Endothelial cell of umbilical vein (primary cell): ENCODE results near the gene USP48. TPM values are rescaled to one million over a fixed set of nuclear protein-coding genes. Genes with fewer than 3 reads are reported as not detected.

Source experiments
- BruUV-seq: library from RNA; stranded (reverse); fragments of 400-500 nt; replicated peaks from 2 replicates; lab custom pipeline; 2021; lab: Mats Ljungman, UMichigan
- CTCF ChIA-PET: fragments of 300-600, 350-600 bp; sonication (Branson Sonifier 250); formaldehyde crosslinking; loops from one replicate; lab custom pipeline; 2021; ENCODE audit warnings: antibody characterized with exemption, inconsistent platforms; lab: Charles Lee
- POLR2A ChIA-PET: fragments of 300-600, 350-600 bp; sonication (Branson Sonifier 250); formaldehyde crosslinking; loops from one replicate; lab custom pipeline; 2021; ENCODE audit warnings: antibody characterized with exemption, inconsistent platforms; lab: Charles Lee
- DNase-seq: peaks from one replicate; pipeline ENCODE4 v3.0.0-alpha.2; 2011; ENCODE audit warnings: low read depth, low spot score
- FAIRE-seq: peaks from 2 replicates; lab custom pipeline; 2011; peaks lifted over from hg19 to GRCh38; lab: Jason Lieb, UNC
- H2AFZ ChIP-seq: 2 replicates; pipeline ENCODE4 v1.6.0; 2012; ENCODE audit warnings: low read depth, low read length, control low read depth, inconsistent platforms
- H3K27ac ChIP-seq: 2 replicates; pipeline ENCODE4 v1.5.1; 2011; ENCODE audit warnings: low read depth, mild to moderate bottlenecking, control low read depth, low read length, moderate library complexity; ENCODE audit not compliant: insufficient read depth
- H3K27me3 ChIP-seq, 2 experiments: 2 replicates each; pipeline versions ENCODE4 v1.6.0 to v1.6.1; 2011; ENCODE audit warnings: low read length in 2 of 2, mixed read lengths in 1 of 2; ENCODE audit not compliant: control insufficient read depth in 2 of 2, insufficient read depth in 2 of 2
- H3K36me3 ChIP-seq, 2 experiments: 2 replicates in 1 of 2; 3 replicates in 1 of 2; pipeline ENCODE4 v1.5.1; 2011; ENCODE audit warnings: low read length in 2 of 2, mild to moderate bottlenecking in 1 of 2, moderate library complexity in 1 of 2; ENCODE audit not compliant: control insufficient read depth in 2 of 2, insufficient read depth in 2 of 2; ENCODE audit errors: extremely low read depth in 1 of 2
- H3K4me1 ChIP-seq: 3 replicates; pipeline ENCODE4 v1.5.1; 2011; ENCODE audit warnings: mild to moderate bottlenecking, low read length; ENCODE audit not compliant: control insufficient read depth, insufficient read depth; ENCODE audit errors: extremely low read depth
- H3K4me2 ChIP-seq: 2 replicates; pipeline ENCODE4 v1.6.1; 2011; ENCODE audit warnings: low read length, control low read depth, mixed read lengths; ENCODE audit not compliant: insufficient read depth
- H3K4me3 ChIP-seq, 3 experiments: fragments of 200-600 bp in 1 of 3; sonication (generic), shearing (Covaris generic) in 1 of 3; replicated peaks in 1 of 3; 2 replicates each; pipeline ENCODE4 v1.5.1; 2011 to 2016; ENCODE audit warnings: control low read depth in 3 of 3, low read length in 3 of 3, mild to moderate bottlenecking in 2 of 3, inconsistent platforms in 1 of 3, low read depth in 1 of 3, moderate library complexity in 1 of 3; ENCODE audit not compliant: insufficient read depth in 1 of 3
- H3K79me2 ChIP-seq: 2 replicates; pipeline ENCODE4 v1.6.0; 2012; ENCODE audit warnings: low read length, inconsistent platforms; ENCODE audit not compliant: control insufficient read depth, insufficient read depth
- H3K9ac ChIP-seq: replicated peaks from 2 replicates; pipeline ENCODE3; 2011; ENCODE audit warnings: low read length, control low read depth; ENCODE audit not compliant: insufficient read depth; ENCODE audit errors: extremely low read depth
- H3K9me1 ChIP-seq: replicated peaks from 3 replicates; pipeline ENCODE4 v1.6.0; 2011; ENCODE audit warnings: mild to moderate bottlenecking, low read length; ENCODE audit not compliant: control insufficient read depth, insufficient read depth; ENCODE audit errors: extremely low read depth
- H3K9me3 ChIP-seq: replicated peaks from 2 replicates; pipeline ENCODE4 v1.5.1; 2012; ENCODE audit warnings: low read length, inconsistent platforms; ENCODE audit not compliant: control insufficient read depth, insufficient read depth
- H4K20me1 ChIP-seq: replicated peaks from 2 replicates; pipeline ENCODE3; 2011; ENCODE audit warnings: mild to moderate bottlenecking, low read length; ENCODE audit not compliant: control insufficient read depth, insufficient read depth; ENCODE audit errors: extremely low read depth
- EZH2 ChIP-seq: IDR thresholded peaks from 2 replicates; pipeline ENCODE4 v1.6.1; 2012; ENCODE audit warnings: borderline replicate concordance, low read depth, mild to moderate bottlenecking, moderate library complexity, low read length, inconsistent platforms; ENCODE audit not compliant: severe bottlenecking
- FOS ChIP-seq: IDR thresholded peaks from 2 replicates; pipeline ENCODE4 v1.6.1; 2011; ENCODE audit warnings: mild to moderate bottlenecking, low read length, moderate library complexity, borderline replicate concordance; ENCODE audit not compliant: insufficient read depth
- GATA2 ChIP-seq: IDR thresholded peaks from 2 replicates; pipeline ENCODE4 v1.7.0; 2011; ENCODE audit warnings: low read depth, mild to moderate bottlenecking, moderate library complexity, mixed read lengths, low read length; ENCODE audit not compliant: insufficient read length, insufficient read depth
- JUN ChIP-seq: IDR thresholded peaks from 2 replicates; pipeline ENCODE4 v1.6.1; 2011; ENCODE audit warnings: borderline replicate concordance, low read depth; ENCODE audit not compliant: insufficient read length, insufficient read depth
- MYC ChIP-seq: IDR thresholded peaks from one replicate; pipeline ENCODE4 v1.6.1; 2011; ENCODE audit warnings: mild to moderate bottlenecking, low read depth, low read length
- POLR2A ChIP-seq: IDR thresholded peaks from 2 replicates; pipeline ENCODE4 v1.6.1; 2012; ENCODE audit warnings: low read depth, mild to moderate bottlenecking, control low read depth, low read length
- POLR2AphosphoS5 ChIP-seq: IDR thresholded peaks from 2 replicates; pipeline ENCODE4 v1.6.1; 2012; ENCODE audit warnings: low read depth, mild to moderate bottlenecking, control low read depth, low read length, moderate library complexity; ENCODE audit not compliant: insufficient read depth
- dilution Hi-C: fragments of 300-500 bp; cut with MboI; formaldehyde crosslinking; loops from one replicate; pipeline ENCODE4 v1.15.0; 2019; ENCODE audit warnings: low sequenced_read_pairs; ENCODE audit not compliant: extremely low pct_ligation_motif_present
- intact Hi-C: fragments of 100-400 bp; cut with micrococcal nuclease; formaldehyde crosslinking; loops from one replicate; pipeline ENCODE4 v1.10.0; 2022
- polyA plus RNA-seq, 4 experiments: library from polyadenylated mRNA; depleted of rRNA in 3 of 4; stranded (reverse) in 3 of 4; unstranded in 1 of 4; fragments of >200 nt; gene quantifications; 2 replicates each; pipeline versions ENCODE4 v1.2.1 to v1.2.3, GENCODE V29; 2011 to 2012; ENCODE audit warnings: missing spikeins in 1 of 4
- total RNA-seq: library from RNA; stranded (reverse); gene quantifications from 2 replicates; pipeline ENCODE4 v1.2.3, GENCODE V29; 2021
- TF ChIP-seq, protein P1 (sequence below): IDR thresholded peaks from 2 replicates; pipeline ENCODE4 v1.6.1; 2011; ENCODE audit not compliant: insufficient read depth, insufficient read length
- TF ChIP-seq, protein P2 (sequence below), 2 donors: IDR thresholded peaks; 1 replicate in 1 of 2; 2 replicates in 1 of 2; pipeline ENCODE4 v1.5.1; 2011; ENCODE audit warnings: low read length in 2 of 2, mild to moderate bottlenecking in 2 of 2, moderate library complexity in 2 of 2, control low read depth in 1 of 2, inconsistent platforms in 1 of 2, low read depth in 1 of 2; ENCODE audit not compliant: insufficient read depth in 1 of 2; ENCODE audit errors: extremely low read depth in 1 of 2

The USP48 gene
- total and polyA plus RNA-seq, 2 donors (not counting 3 experiments of a cell fraction or from before 2014, with no cell fraction given): 27.2 to 149 TPM

DNA sequence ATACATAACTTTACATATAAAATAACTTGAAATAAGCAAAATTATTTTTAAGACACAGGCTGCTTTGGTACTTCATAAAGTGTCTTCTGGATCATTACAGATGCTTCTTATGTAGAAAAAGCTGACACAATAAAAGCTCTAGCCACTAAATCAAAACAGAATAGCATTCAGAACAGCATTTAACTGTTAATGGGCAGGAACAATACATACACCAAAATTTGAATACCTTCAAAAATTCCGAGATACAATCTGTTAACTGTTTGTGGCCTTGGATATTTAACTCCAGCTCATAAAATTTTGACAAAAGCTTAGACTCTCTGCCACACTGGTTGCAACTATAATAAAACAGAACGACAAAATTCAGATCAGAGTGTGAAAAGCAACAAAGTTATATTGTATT, 31.7 kb downstream of the USP48 start:
- no peaks in the 10 kb centered on the region for H3K27me3 ChIP-seq
- H3K36me3 ChIP-seq: peaks cover 28 to 37% of the 10 kb centered on the region in 2 experiments
- no peak for FAIRE-seq
- H3K79me2 ChIP-seq: peaks cover 33% of the 10 kb centered on the region
- dilution Hi-C loops (no loop called here), intact Hi-C loops (no loop called here)
- no peak for TF ChIP-seq JUN
- TF ChIP-seq MYC: no peak
- no peak for TF ChIP-seq POLR2A
- no peak for TF ChIP-seq GATA2
- no peak for TF ChIP-seq POLR2AphosphoS5
- TF ChIP-seq FOS: no peak
- TF ChIP-seq, protein P1, sequence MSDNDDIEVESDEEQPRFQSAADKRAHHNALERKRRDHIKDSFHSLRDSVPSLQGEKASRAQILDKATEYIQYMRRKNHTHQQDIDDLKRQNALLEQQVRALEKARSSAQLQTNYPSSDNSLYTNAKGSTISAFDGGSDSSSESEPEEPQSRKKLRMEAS: no peak
- no peak for TF ChIP-seq EZH2
- H3K27ac ChIP-seq: no peak overlapping the region
- no peak overlapping the region for H2AFZ ChIP-seq
- H3K9ac ChIP-seq: no peak overlapping the region
- CTCF ChIA-PET: interaction anchor here (2.7 kb wide), 1 partner anchor 31 kb away, joined by 15 read pairs; the partner anchor contains the start of gene USP48
- H3K9me3 ChIP-seq: no peaks in the 10 kb centered on the region
- H3K4me3 ChIP-seq: no peak overlapping the region
- BruUV-seq: no TSS peak
- no peaks in the 10 kb centered on the region for H4K20me1 ChIP-seq
- POLR2A ChIA-PET: no interaction called here
- no peaks in the 10 kb centered on the region for H3K9me1 ChIP-seq
- no peak overlapping the region for H3K4me2 ChIP-seq
- DNase-seq: no peak
- H3K4me1 ChIP-seq: no peaks in the 10 kb centered on the region

GRCh38 chr1:21750841-21751240, 32.1 kb downstream of the USP48 start:
- CTCF ChIA-PET: interaction anchor here (2.7 kb wide), 1 partner anchor 32 kb away, joined by 15 read pairs; the partner anchor contains the start of gene USP48
- BruUV-seq: no TSS peak

More at GRCh38 chr1:21750841-21751240, 32.1 kb downstream of the USP48 start:
- Histone ChIP-seq H3K27ac (no peak overlapping the region), H3K9ac (no peak overlapping the region), H3K4me2 (no peak overlapping the region), H3K9me1 (no peaks in the 10 kb centered on the region), H3K9me3 (no peaks in the 10 kb centered on the region), H3K36me3 (peaks cover 28 to 39% of the 10 kb centered on the region in 2 experiments), H2AFZ (no peak overlapping the region), H3K27me3 (no peaks in the 10 kb centered on the region), H3K4me3 (no peak overlapping the region), H3K4me1 (no peaks in the 10 kb centered on the region), H3K79me2 (peaks cover 33% of the 10 kb centered on the region), H4K20me1 (no peaks in the 10 kb centered on the region)
- TF ChIP-seq POLR2AphosphoS5 (no peak), EZH2 (no peak), JUN (no peak), GATA2 (no peak), POLR2A (no peak), FOS (no peak), MYC (no peak)
- TF ChIP-seq, protein P2, sequence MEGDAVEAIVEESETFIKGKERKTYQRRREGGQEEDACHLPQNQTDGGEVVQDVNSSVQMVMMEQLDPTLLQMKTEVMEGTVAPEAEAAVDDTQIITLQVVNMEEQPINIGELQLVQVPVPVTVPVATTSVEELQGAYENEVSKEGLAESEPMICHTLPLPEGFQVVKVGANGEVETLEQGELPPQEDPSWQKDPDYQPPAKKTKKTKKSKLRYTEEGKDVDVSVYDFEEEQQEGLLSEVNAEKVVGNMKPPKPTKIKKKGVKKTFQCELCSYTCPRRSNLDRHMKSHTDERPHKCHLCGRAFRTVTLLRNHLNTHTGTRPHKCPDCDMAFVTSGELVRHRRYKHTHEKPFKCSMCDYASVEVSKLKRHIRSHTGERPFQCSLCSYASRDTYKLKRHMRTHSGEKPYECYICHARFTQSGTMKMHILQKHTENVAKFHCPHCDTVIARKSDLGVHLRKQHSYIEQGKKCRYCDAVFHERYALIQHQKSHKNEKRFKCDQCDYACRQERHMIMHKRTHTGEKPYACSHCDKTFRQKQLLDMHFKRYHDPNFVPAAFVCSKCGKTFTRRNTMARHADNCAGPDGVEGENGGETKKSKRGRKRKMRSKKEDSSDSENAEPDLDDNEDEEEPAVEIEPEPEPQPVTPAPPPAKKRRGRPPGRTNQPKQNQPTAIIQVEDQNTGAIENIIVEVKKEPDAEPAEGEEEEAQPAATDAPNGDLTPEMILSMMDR (IDR thresholded peaks at IDR 0.05; ENCODE audit: extremely low read depth in 1 of 2, insufficient read depth in 1 of 2, low read depth in 1 of 2, low read length in 2 of 2): no peak
- TF ChIP-seq, protein P1: no peak
- FAIRE-seq: no peak
- dilution Hi-C loops (no loop called here), intact Hi-C loops (no loop called here)
- no peak for DNase-seq
- POLR2A ChIA-PET: no interaction called here
